ENCODE data around the gene COMMD1. TPM values are rescaled to one million over a fixed set of nuclear protein-coding genes. Genes with fewer than 3 reads are reported as not detected.
A peak's percentile ranks its signal among the peaks of the same experiment; 100 is the strongest.

COMMD1 gene
- polyA plus RNA-seq, 1 of the 3 experiments (the other 2 are of a cell fraction) = 32.5 TPM

GRCh38 chr2:61922714-61923113 is 17.2 kb downstream of the COMMD1 start:
- H3K4me2 ChIP-seq = no peak overlapping the region
- ChIA-PET CTCF (interaction anchor here (0.6 to 1.4 kb wide), 4 partner anchors 71 to 491 kb away, joined by 3 to 7 read pairs (median 4); no protein-coding TSS in a partner anchor), POLR2A (no interaction called here)
- H4K20me1 ChIP-seq (ENCODE audit: insufficient read depth) = no peaks in the 10 kb centered on the region
- DNase-seq = peak; percentile 55
- H3K27me3 ChIP-seq (ENCODE audit: insufficient read depth) = no peaks in the 10 kb centered on the region
- no peak for TF ChIP-seq NRF1 (IDR thresholded peaks at IDR 0.05; ENCODE audit: low read depth, low read length)
- TF ChIP-seq TEAD4 (IDR thresholded peaks at IDR 0.05; ENCODE audit: borderline replicate concordance, insufficient read depth) = 0 out of 2 replicates have a peak, but pooled peaks have one; percentile 15
- peak; percentile 50; the same call in 1 of the 2 replicates for TF ChIP-seq GATA2 (CRISPR knock-in tag; IDR thresholded peaks at IDR 0.05)
- no peak for TF ChIP-seq CTCF (IDR thresholded peaks at IDR 0.05)
- no peak for TF ChIP-seq RAD21 (IDR thresholded peaks at IDR 0.05; ENCODE audit: low read length)
- no peak for TF ChIP-seq FOSL2 (IDR thresholded peaks at IDR 0.05; ENCODE audit: borderline replicate concordance, low read depth)
- 0 out of 2 replicates have a peak, but pooled peaks have one; percentile 16 for TF ChIP-seq TCF12 (IDR thresholded peaks at IDR 0.05)
- TF ChIP-seq USF1 (IDR thresholded peaks at IDR 0.05; ENCODE audit: borderline replicate concordance, low read depth) = no peak
- no peak for TF ChIP-seq FOXM1 (IDR thresholded peaks at IDR 0.05; ENCODE audit: low read depth)
- peak in 1 of 2 experiments; percentile 61; a peak in 2 of 4 replicates for TF ChIP-seq EP300 (IDR thresholded peaks at IDR 0.05; ENCODE audit: borderline replicate concordance in 1 of 2, low read depth in 1 of 2, low read length in 1 of 2)
- peaks cover 6% of the 10 kb centered on the region for H3F3A ChIP-seq (replicated peaks; ENCODE audit: insufficient read depth)
- no peak overlapping the region for H2AFZ ChIP-seq (ENCODE audit: low read depth)
- no peaks in the 10 kb centered on the region for H3K9me2 ChIP-seq
- no peaks in the 10 kb centered on the region for H3K4me1 ChIP-seq (ENCODE audit: control insufficient read depth in 1 of 2, insufficient read depth in 2 of 2, low read depth in 1 of 2, low read length in 1 of 2)
- peaks cover 0 to 9% of the 10 kb centered on the region in 2 experiments for H3K36me3 ChIP-seq (replicated peaks in 1 of 2; ENCODE audit: control insufficient read depth in 1 of 2, insufficient read depth in 2 of 2, low read length in 1 of 2)
- no peak overlapping the region for H3K4me3 ChIP-seq (ENCODE audit: low read depth in 2 of 2, low read length in 1 of 2)
- no peaks in the 10 kb centered on the region for H3K9me3 ChIP-seq
- no peak overlapping the region for H3K27ac ChIP-seq (ENCODE audit: low read depth in 2 of 2, low read length in 1 of 2)
- H3K9ac ChIP-seq = no peak overlapping the region
- no peaks in the 10 kb centered on the region for H3K79me2 ChIP-seq (ENCODE audit: insufficient read depth)

- H3K4me2 ChIP-seq = no peak overlapping the region
- DNase-seq = no peak
- no peak overlapping the region for H3K4me3 ChIP-seq (ENCODE audit: low read depth in 2 of 2, low read length in 1 of 2)
- H3K4me1 ChIP-seq (ENCODE audit: control insufficient read depth in 1 of 2, insufficient read depth in 2 of 2, low read depth in 1 of 2, low read length in 1 of 2) = no peaks in the 10 kb centered on the region
- no peak overlapping the region for H3K27ac ChIP-seq (ENCODE audit: low read depth in 2 of 2, low read length in 1 of 2)
- CTCF ChIA-PET = interaction anchor here (1.0 to 1.3 kb wide), 3 partner anchors 27 to 486 kb away, joined by 3 to 4 read pairs (median 3); no protein-coding TSS in a partner anchor
- no peaks in the 10 kb centered on the region for H3F3A ChIP-seq (replicated peaks; ENCODE audit: insufficient read depth)
- H3K27me3 ChIP-seq (ENCODE audit: insufficient read depth) = no peaks in the 10 kb centered on the region
- no peak overlapping the region for H3K9ac ChIP-seq
- 89% methylated on average over 15 of the region's 15 CpGs for WGBS (ENCODE audit: low lambda C conversion rate)
- H3K36me3 ChIP-seq (replicated peaks in 1 of 2; ENCODE audit: control insufficient read depth in 1 of 2, insufficient read depth in 2 of 2, low read length in 1 of 2) = peaks cover 0 to 9% of the 10 kb centered on the region in 2 experiments
- no peaks in the 10 kb centered on the region for H3K79me2 ChIP-seq (ENCODE audit: insufficient read depth)
- H3K9me2 ChIP-seq = no peaks in the 10 kb centered on the region
- H2AFZ ChIP-seq (ENCODE audit: low read depth) = no peak overlapping the region
- no peaks in the 10 kb centered on the region for H3K9me3 ChIP-seq
- TF ChIP-seq GABPA (IDR thresholded peaks at IDR 0.05; ENCODE audit: low read depth) = no peak
- TF ChIP-seq RXRA (IDR thresholded peaks at IDR 0.05; ENCODE audit: borderline replicate concordance, low read depth) = no peak
- TF ChIP-seq FOSL2 (IDR thresholded peaks at IDR 0.05; ENCODE audit: borderline replicate concordance, low read depth) = no peak
- TF ChIP-seq RFX5 (IDR thresholded peaks at IDR 0.05; ENCODE audit: low read length) = no peak
- no peak for TF ChIP-seq TEAD4 (IDR thresholded peaks at IDR 0.05; ENCODE audit: borderline replicate concordance, insufficient read depth)
- TF ChIP-seq USF1 (IDR thresholded peaks at IDR 0.05; ENCODE audit: borderline replicate concordance, low read depth) = no peak
- no peak for TF ChIP-seq TAF1 (IDR thresholded peaks at IDR 0.05; ENCODE audit: borderline replicate concordance, low read depth, low read length)
- TF ChIP-seq PBX3 (IDR thresholded peaks at IDR 0.05) = no peak
- no peak for TF ChIP-seq NFIC (IDR thresholded peaks at IDR 0.05; ENCODE audit: borderline replicate concordance)
- TF ChIP-seq RAD21 (IDR thresholded peaks at IDR 0.05; ENCODE audit: low read length) = no peak
- POLR2A ChIA-PET = no interaction called here
- no peaks in the 10 kb centered on the region for H4K20me1 ChIP-seq (ENCODE audit: insufficient read depth)
These were observed 19.6 kb downstream of the COMMD1 start for GRCh38 chr2:61924895-61925663.
